Activated CD4-positive, alpha-beta T cell treated with anti-CD3 and anti-CD28 coated beads for 36 hours (primary cell): ENCODE results near the gene CNDP1. TPM values are rescaled to one million over a fixed set of nuclear protein-coding genes. Genes with fewer than 3 reads are reported as not detected.

Experiments used
- ATAC-seq: fragments of 200-7000 bp; cut with Tn5 transposase; one replicate; pipeline ENCODE4 v1.10.0; 2021; ENCODE audit warnings: mild to moderate bottlenecking, moderate library complexity
- CTCF ChIA-PET: fragments of 350-600 bp; sonication (Branson Sonifier 250); formaldehyde crosslinking; loops from one replicate; lab custom pipeline; 2021; ENCODE audit warnings: antibody characterized with exemption; lab: Charles Lee
- POLR2A ChIA-PET: fragments of 350-600 bp; sonication (Branson Sonifier 250); formaldehyde crosslinking; loops from one replicate; lab custom pipeline; 2021; ENCODE audit warnings: antibody characterized with exemption, inconsistent platforms; lab: Charles Lee
- DNase-seq: peaks from one replicate; pipeline ENCODE4 v3.0.0-alpha.2; 2020
- H3K27ac Mint-ChIP-seq: one replicate; pipeline ENCODE4 v1.8.0; 2021; ENCODE audit warnings: mixed read lengths
- H3K27me3 Mint-ChIP-seq: one replicate; pipeline ENCODE4 v1.8.0; 2021; ENCODE audit warnings: mixed read lengths
- H3K36me3 Mint-ChIP-seq: one replicate; pipeline ENCODE4 v1.8.0; 2021; ENCODE audit warnings: low read depth, mixed read lengths
- H3K4me1 Mint-ChIP-seq: one replicate; pipeline ENCODE4 v1.8.0; 2021; ENCODE audit warnings: mixed read lengths
- H3K4me3 Mint-ChIP-seq: one replicate; pipeline ENCODE4 v1.8.0; 2021; ENCODE audit warnings: mild to moderate bottlenecking, moderate library complexity, mixed read lengths
- H3K9me3 Mint-ChIP-seq: one replicate; pipeline ENCODE4 v1.8.0; 2021; ENCODE audit warnings: low read depth, mixed read lengths
- intact Hi-C, 2 experiments: fragments of 100-400 bp; cut with DNase I in 1 of 2; cut with micrococcal nuclease in 1 of 2; formaldehyde crosslinking; loops; one replicate each; pipeline versions ENCODE4 v1.14.2 to v1.15.1; 2022 to 2024; cut with DNase I, micrococcal nuclease
- total RNA-seq, 2 experiments: library from RNA; stranded (reverse); gene quantifications; one replicate each; pipeline ENCODE4 v1.2.3, GENCODE V29; 2021

CNDP1 gene
- total RNA-seq, 2 experiments from 2014 or later: not detected

- Mint-ChIP-seq H3K27me3 (no peaks in the 10 kb centered on the region), H3K9me3 (peaks cover 3% of the 10 kb centered on the region), H3K27ac (no peak overlapping the region), H3K4me1 (peaks cover 34% of the 10 kb centered on the region), H3K36me3 (peaks cover 1% of the 10 kb centered on the region), H3K4me3 (no peak overlapping the region)
- intact Hi-C loops: no loop called here
- ChIA-PET CTCF (interaction anchor here (1.2 to 2.0 kb wide), 2 partner anchors 11 to 14 kb away, joined by 4 to 8 read pairs; no protein-coding TSS in a partner anchor), POLR2A (no interaction called here)
- DNase-seq (no peak), ATAC-seq (no peak)
Observed at GRCh38 chr18:74610051-74610615, 75.8 kb downstream of the CNDP1 start.

- Mint-ChIP-seq H3K27me3 (no peaks in the 10 kb centered on the region), H3K4me1 (peaks cover 34% of the 10 kb centered on the region), H3K9me3 (peaks cover 3% of the 10 kb centered on the region), H3K36me3 (peaks cover 1% of the 10 kb centered on the region), H3K4me3 (no peak overlapping the region), H3K27ac (no peak overlapping the region)
- ChIA-PET CTCF (no interaction called here), POLR2A (no interaction called here)
- ATAC-seq: no peak
- DNase-seq: no peak
- intact Hi-C loops: no loop called here
Observed at GRCh38 chr18:74610860-74611259, 76.6 kb downstream of the CNDP1 start.

- peaks cover 1% of the 10 kb centered on the region for H3K36me3 Mint-ChIP-seq
- no peaks in the 10 kb centered on the region for H3K27me3 Mint-ChIP-seq
- CTCF ChIA-PET: no interaction called here
- peaks cover 3% of the 10 kb centered on the region for H3K9me3 Mint-ChIP-seq
- ATAC-seq (no peak), DNase-seq (no peak)
- peaks cover 34% of the 10 kb centered on the region for H3K4me1 Mint-ChIP-seq
- POLR2A ChIA-PET: no interaction called here
- no peak overlapping the region for H3K4me3 Mint-ChIP-seq
- intact Hi-C loops: no loop called here
- no peak overlapping the region for H3K27ac Mint-ChIP-seq
Observed at GRCh38 chr18:74611765-74612164, 77.5 kb downstream of the CNDP1 start.

GRCh38 chr18:74613381-74613780 is 79.1 kb downstream of the CNDP1 start:
- Mint-ChIP-seq H3K9me3 (peaks cover 3% of the 10 kb centered on the region), H3K27ac (no peak overlapping the region), H3K27me3 (no peaks in the 10 kb centered on the region), H3K4me1 (peaks cover 34% of the 10 kb centered on the region), H3K4me3 (no peak overlapping the region), H3K36me3 (peaks cover 1% of the 10 kb centered on the region)
- DNase-seq (no peak), ATAC-seq (no peak)
- ChIA-PET CTCF (no interaction called here), POLR2A (no interaction called here)
- intact Hi-C loops: no loop called here

- intact Hi-C loops: no loop called here
- Mint-ChIP-seq H3K27me3 (no peaks in the 10 kb centered on the region), H3K27ac (no peak overlapping the region), H3K9me3 (peaks cover 3% of the 10 kb centered on the region), H3K4me1 (peaks cover 9% of the 10 kb centered on the region), H3K36me3 (peaks cover 1% of the 10 kb centered on the region), H3K4me3 (no peak overlapping the region)
- ATAC-seq: no peak
- CTCF ChIA-PET: no interaction called here
- DNase-seq: no peak
- POLR2A ChIA-PET: no interaction called here
Observed at GRCh38 chr18:74616494-74616893, 82.2 kb downstream of the CNDP1 start.

- intact Hi-C loops: no loop called here
- no peak overlapping the region for H3K27ac Mint-ChIP-seq
- H3K9me3 Mint-ChIP-seq: peaks cover 3% of the 10 kb centered on the region
- no peaks in the 10 kb centered on the region for H3K27me3 Mint-ChIP-seq
- ChIA-PET CTCF (interaction anchor here (0.6 to 1.1 kb wide), 2 partner anchors 19 to 40 kb away, joined by 3 read pairs; no protein-coding TSS in a partner anchor), POLR2A (no interaction called here)
- DNase-seq: no peak
- H3K4me3 Mint-ChIP-seq: no peak overlapping the region
- H3K36me3 Mint-ChIP-seq: peaks cover 1% of the 10 kb centered on the region
- peaks cover 7% of the 10 kb centered on the region for H3K4me1 Mint-ChIP-seq
- ATAC-seq: no peak
Observed at GRCh38 chr18:74617486-74617885, 83.2 kb downstream of the CNDP1 start.

- H3K27ac Mint-ChIP-seq: no peak overlapping the region
- POLR2A ChIA-PET: no interaction called here
- no peak overlapping the region for H3K4me3 Mint-ChIP-seq
- no peaks in the 10 kb centered on the region for H3K27me3 Mint-ChIP-seq
- intact Hi-C loops: loop anchor here in 1 of 2 experiments (10.0 kb wide), 1 partner anchor 583 kb away; the partner anchor contains the start of gene PTGR3
- peak; percentile 51 for ATAC-seq
- CTCF ChIA-PET: no interaction called here
- H3K9me3 Mint-ChIP-seq: no peaks in the 10 kb centered on the region
- H3K36me3 Mint-ChIP-seq: no peaks in the 10 kb centered on the region
- no peak for DNase-seq
- H3K4me1 Mint-ChIP-seq: peaks cover 15% of the 10 kb centered on the region
Observed at GRCh38 chr18:74622072-74622471, 87.8 kb downstream of the CNDP1 start.

- intact Hi-C loops: loop anchor here in 1 of 2 experiments (10.0 kb wide), 1 partner anchor 582 kb away; the partner anchor contains the start of gene PTGR3
- DNase-seq (peak; percentile 47), ATAC-seq (no peak)
- ChIA-PET POLR2A (interaction anchor here (0.6 kb wide), 1 partner anchor 18 kb away, joined by 3 read pairs; no protein-coding TSS in a partner anchor), CTCF (interaction anchor here (0.7 to 1.5 kb wide), 10 partner anchors 8 to 621 kb away, joined by 3 to 7 read pairs (median 4); partner anchors contain the start of gene ZNF407)
- Mint-ChIP-seq H3K4me1 (peaks cover 20% of the 10 kb centered on the region), H3K27ac (no peak overlapping the region), H3K27me3 (no peaks in the 10 kb centered on the region), H3K36me3 (no peaks in the 10 kb centered on the region), H3K4me3 (no peak overlapping the region), H3K9me3 (no peaks in the 10 kb centered on the region)
Observed at GRCh38 chr18:74623047-74623816, 88.9 kb downstream of the CNDP1 start.

GRCh38 chr18:74624466-74624865 is 90.2 kb downstream of the CNDP1 start:
- intact Hi-C loops: loop anchor here in 1 of 2 experiments (10.0 kb wide), 1 partner anchor 580 kb away; the partner anchor contains the start of gene PTGR3
- ChIA-PET POLR2A (no interaction called here), CTCF (interaction anchor here (0.5 to 1.5 kb wide), 7 partner anchors 10 to 1778 kb away, joined by 3 to 4 read pairs (median 4); no protein-coding TSS in a partner anchor)
- Mint-ChIP-seq H3K27ac (no peak overlapping the region), H3K4me1 (peaks cover 23% of the 10 kb centered on the region), H3K27me3 (no peaks in the 10 kb centered on the region), H3K9me3 (no peaks in the 10 kb centered on the region), H3K36me3 (no peaks in the 10 kb centered on the region), H3K4me3 (no peak overlapping the region)
- DNase-seq: no peak
- no peak for ATAC-seq

GRCh38 chr18:74625157-74625556 is 90.9 kb downstream of the CNDP1 start:
- ChIA-PET CTCF (interaction anchor here (1.5 kb wide), 1 partner anchor 26 kb away, joined by 4 read pairs; no protein-coding TSS in a partner anchor), POLR2A (no interaction called here)
- Mint-ChIP-seq H3K27ac (no peak overlapping the region), H3K27me3 (no peaks in the 10 kb centered on the region), H3K9me3 (no peaks in the 10 kb centered on the region), H3K4me1 (peaks cover 23% of the 10 kb centered on the region), H3K36me3 (no peaks in the 10 kb centered on the region), H3K4me3 (no peak overlapping the region)
- no peak for ATAC-seq
- DNase-seq: no peak
- intact Hi-C loops: loop anchor here in 1 of 2 experiments (10.0 kb wide), 1 partner anchor 580 kb away; the partner anchor contains the start of gene PTGR3

- DNase-seq: peak; percentile 6
- H3K27me3 Mint-ChIP-seq: no peaks in the 10 kb centered on the region
- ChIA-PET POLR2A (no interaction called here), CTCF (no interaction called here)
- ATAC-seq: no peak
- no peaks in the 10 kb centered on the region for H3K9me3 Mint-ChIP-seq
- H3K4me3 Mint-ChIP-seq: no peak overlapping the region
- intact Hi-C loops: loop anchor here in 1 of 2 experiments (10.0 kb wide), 1 partner anchor 579 kb away; the partner anchor contains the start of gene PTGR3
- peaks cover 34% of the 10 kb centered on the region for H3K4me1 Mint-ChIP-seq
- no peak overlapping the region for H3K27ac Mint-ChIP-seq
- H3K36me3 Mint-ChIP-seq: no peaks in the 10 kb centered on the region
Observed at GRCh38 chr18:74626049-74626874, 92.0 kb downstream of the CNDP1 start.
